Astrocyte (in vitro differentiated cells and primary cell): ENCODE data around the gene YEATS4.

Experiments used
- CTCF ChIP-seq: IDR thresholded peaks from 2 replicates; pipeline ENCODE4 v1.5.1; 2011; ENCODE audit warnings: low read depth, mild to moderate bottlenecking, inconsistent platforms, low read length, moderate library complexity; ENCODE audit not compliant: insufficient read depth
- EZH2 ChIP-seq: IDR thresholded peaks from 2 replicates; pipeline ENCODE4 v1.6.1; 2012; ENCODE audit warnings: mild to moderate bottlenecking, low read length, inconsistent platforms; ENCODE audit not compliant: insufficient read depth

GRCh38 chr12:69440016-69440415 lies 80.5 kb downstream of the YEATS4 start:
- TF ChIP-seq CTCF (no peak), EZH2 (no peak)
